SU-DHL-6 (cell line): Measurements from ENCODE around the gene CHRM1.

Experiments used
- H2AFZ ChIP-seq: fragments of 200-600 bp; sonication (generic); 2 replicates; pipeline ENCODE4 v1.6.1; 2014; ENCODE audit warnings: low read depth, mild to moderate bottlenecking, moderate library complexity, mixed read lengths, antibody characterized with exemption, low read length; ENCODE audit not compliant: severe bottlenecking
- H3F3A ChIP-seq: fragments of 200-600 bp; shearing (Covaris generic); 2 replicates; pipeline ENCODE4 v1.6.0; 2016; ENCODE audit warnings: antibody characterized with exemption, mild to moderate bottlenecking; ENCODE audit not compliant: insufficient read depth
- H3K27ac ChIP-seq: fragments of 200-600 bp; sonication (generic); 2 replicates; pipeline ENCODE4 v1.5.1; 2016; ENCODE audit warnings: low read depth, mild to moderate bottlenecking, low read length, moderate library complexity, mixed read lengths
- H3K27me3 ChIP-seq: fragments of 200-600 bp; sonication (generic), shearing (Covaris generic); 2 replicates; pipeline ENCODE4 v1.6.0; 2014; ENCODE audit warnings: mild to moderate bottlenecking, low read length
- H3K36me3 ChIP-seq: fragments of 200-600 bp; sonication (generic); 2 replicates; pipeline ENCODE4 v1.6.1; 2014; ENCODE audit warnings: mild to moderate bottlenecking, low read length, mixed read lengths
- H3K4me2 ChIP-seq: fragments of 300-600, 200-600 bp; shearing (Covaris generic), sonication (generic); 2 replicates; pipeline ENCODE4 v1.6.0; 2014; ENCODE audit warnings: low read length, low read depth, mild to moderate bottlenecking; ENCODE audit not compliant: poor library complexity, severe bottlenecking
- H3K4me3 ChIP-seq: fragments of 200-600 bp; sonication (generic); 2 replicates; pipeline ENCODE4 v1.5.1; 2014; ENCODE audit warnings: antibody characterized with exemption, low read length, mild to moderate bottlenecking, mixed read lengths; ENCODE audit not compliant: insufficient read depth, poor library complexity, severe bottlenecking
- H3K79me2 ChIP-seq: fragments of 200-600 bp; sonication (generic); 2 replicates; pipeline ENCODE4 v1.6.1; 2014; ENCODE audit warnings: mild to moderate bottlenecking, low read length, moderate library complexity; ENCODE audit not compliant: insufficient read depth
- H3K9ac ChIP-seq: fragments of 200-600 bp; sonication (generic); 2 replicates; pipeline ENCODE4 v1.7.0; 2014; ENCODE audit warnings: mild to moderate bottlenecking, low read length
- H3K9me2 ChIP-seq: fragments of 200-600 bp; sonication (generic); replicated peaks from 2 replicates; pipeline ENCODE4 v1.6.1; 2014; ENCODE audit warnings: low read length; ENCODE audit not compliant: insufficient read depth
- H3K9me3 ChIP-seq: fragments of 200-600 bp; sonication (generic); 2 replicates; pipeline ENCODE4 v1.6.1; 2014; ENCODE audit warnings: low read length, mixed read lengths; ENCODE audit not compliant: insufficient read depth
- H4K20me1 ChIP-seq: fragments of 200-600 bp; sonication (generic); 2 replicates; pipeline ENCODE4 v1.6.1; 2014; ENCODE audit warnings: low read depth, mild to moderate bottlenecking, antibody characterized with exemption, low read length, moderate library complexity, mixed read lengths
- EZH2phosphoT487 ChIP-seq: fragments of 200-600 bp; sonication (generic), shearing (Covaris generic); conservative IDR thresholded peaks from 2 replicates; pipeline ENCODE4 v1.6.1; 2018; ENCODE audit warnings: mild to moderate bottlenecking, antibody characterized with exemption, low read length, moderate library complexity, mixed read lengths
- TF ChIP-seq, protein P1 (sequence below): fragments of 200-600 bp; sonication (generic); IDR thresholded peaks from one replicate; pipeline ENCODE4 v1.5.1; 2017; ENCODE audit warnings: antibody characterized with exemption, mild to moderate bottlenecking, low read length, moderate library complexity; ENCODE audit not compliant: insufficient read depth, poor library complexity, severe bottlenecking

The CHRM1 gene

DNA sequence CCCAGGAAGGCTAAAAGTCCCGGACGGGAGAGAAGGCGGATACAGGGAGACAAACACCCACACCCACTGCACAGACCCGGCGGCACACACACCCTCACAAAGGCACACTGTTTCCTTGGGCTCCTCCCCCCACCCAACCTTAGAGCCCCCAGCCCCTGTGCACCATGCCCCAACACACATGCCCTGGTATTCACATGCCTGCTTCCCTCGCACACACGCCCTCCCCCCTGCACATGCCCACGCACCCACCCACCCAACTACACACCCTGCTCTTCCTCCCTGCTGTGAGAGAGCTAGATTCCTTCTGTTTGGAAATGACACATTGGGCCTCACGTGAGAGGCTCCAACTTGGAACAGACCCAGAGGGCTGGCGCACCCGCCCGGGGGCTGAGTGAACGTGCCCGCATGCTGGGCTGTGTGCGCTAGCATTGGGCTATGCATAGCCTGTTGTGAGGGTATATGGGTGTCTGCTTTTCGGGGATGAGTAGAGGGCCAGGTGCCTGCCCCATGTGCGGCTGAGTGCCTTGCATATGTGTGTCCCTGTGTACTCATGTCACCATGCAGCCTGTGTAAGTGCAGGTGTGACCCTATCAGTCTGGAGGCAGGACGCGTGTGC, 518 bp upstream of the CHRM1 start:
- no peaks in the 10 kb centered on the region for H3K9me3 ChIP-seq
- H3K36me3 ChIP-seq: no peaks in the 10 kb centered on the region
- no peaks in the 10 kb centered on the region for H3K79me2 ChIP-seq
- H4K20me1 ChIP-seq: no peaks in the 10 kb centered on the region
- TF ChIP-seq, protein P1, sequence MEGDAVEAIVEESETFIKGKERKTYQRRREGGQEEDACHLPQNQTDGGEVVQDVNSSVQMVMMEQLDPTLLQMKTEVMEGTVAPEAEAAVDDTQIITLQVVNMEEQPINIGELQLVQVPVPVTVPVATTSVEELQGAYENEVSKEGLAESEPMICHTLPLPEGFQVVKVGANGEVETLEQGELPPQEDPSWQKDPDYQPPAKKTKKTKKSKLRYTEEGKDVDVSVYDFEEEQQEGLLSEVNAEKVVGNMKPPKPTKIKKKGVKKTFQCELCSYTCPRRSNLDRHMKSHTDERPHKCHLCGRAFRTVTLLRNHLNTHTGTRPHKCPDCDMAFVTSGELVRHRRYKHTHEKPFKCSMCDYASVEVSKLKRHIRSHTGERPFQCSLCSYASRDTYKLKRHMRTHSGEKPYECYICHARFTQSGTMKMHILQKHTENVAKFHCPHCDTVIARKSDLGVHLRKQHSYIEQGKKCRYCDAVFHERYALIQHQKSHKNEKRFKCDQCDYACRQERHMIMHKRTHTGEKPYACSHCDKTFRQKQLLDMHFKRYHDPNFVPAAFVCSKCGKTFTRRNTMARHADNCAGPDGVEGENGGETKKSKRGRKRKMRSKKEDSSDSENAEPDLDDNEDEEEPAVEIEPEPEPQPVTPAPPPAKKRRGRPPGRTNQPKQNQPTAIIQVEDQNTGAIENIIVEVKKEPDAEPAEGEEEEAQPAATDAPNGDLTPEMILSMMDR: no peak
- TF ChIP-seq EZH2phosphoT487: no peak
- no peaks in the 10 kb centered on the region for H3K27me3 ChIP-seq
- no peak overlapping the region for H3K27ac ChIP-seq
- H3K4me3 ChIP-seq: no peak overlapping the region
- no peaks in the 10 kb centered on the region for H3K9me2 ChIP-seq
- no peak overlapping the region for H3K9ac ChIP-seq
- peaks cover 9% of the 10 kb centered on the region for H3F3A ChIP-seq
- H3K4me2 ChIP-seq: no peak overlapping the region
- H2AFZ ChIP-seq: no peak overlapping the region

- Histone ChIP-seq H2AFZ (no peak overlapping the region), H4K20me1 (no peaks in the 10 kb centered on the region), H3K9me2 (no peaks in the 10 kb centered on the region), H3K9ac (no peak overlapping the region), H3K36me3 (no peaks in the 10 kb centered on the region), H3K79me2 (no peaks in the 10 kb centered on the region), H3K9me3 (no peaks in the 10 kb centered on the region), H3K27me3 (no peaks in the 10 kb centered on the region), H3K4me2 (no peak overlapping the region), H3K4me3 (no peak overlapping the region), H3F3A (peaks cover 9% of the 10 kb centered on the region), H3K27ac (no peak overlapping the region)
- no peak for TF ChIP-seq EZH2phosphoT487
- TF ChIP-seq, protein P1: no peak
Measured at GRCh38 chr11:62919898-62920640, 1.1 kb downstream of the CHRM1 start.

DNA sequence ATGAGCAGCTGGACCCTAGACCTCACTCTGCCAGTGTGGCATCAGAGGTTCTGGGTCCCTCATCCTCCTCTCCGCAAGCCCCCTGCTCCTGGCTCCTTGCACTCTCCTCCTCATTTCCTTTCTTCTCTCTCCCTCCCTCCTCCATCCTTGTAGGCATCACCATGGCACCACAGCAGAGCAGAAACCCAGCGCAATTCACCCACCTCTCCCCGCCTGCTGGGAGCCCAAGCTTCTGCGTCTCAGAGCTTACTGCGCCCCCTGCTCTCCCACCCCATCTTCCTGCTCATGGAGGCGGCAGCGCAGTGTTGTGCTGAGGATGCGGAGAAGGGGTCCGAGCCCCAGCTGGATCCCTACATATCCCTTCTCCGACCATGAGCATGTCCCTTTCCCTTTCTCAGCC, 1.7 kb downstream of the CHRM1 start:
- TF ChIP-seq, protein P1: no peak
- TF ChIP-seq EZH2phosphoT487: no peak
- Histone ChIP-seq H3F3A (peaks cover 9% of the 10 kb centered on the region), H3K36me3 (no peaks in the 10 kb centered on the region), H3K9ac (no peak overlapping the region), H2AFZ (no peak overlapping the region), H3K4me3 (no peak overlapping the region), H3K79me2 (no peaks in the 10 kb centered on the region), H3K27ac (no peak overlapping the region), H4K20me1 (no peaks in the 10 kb centered on the region), H3K27me3 (no peaks in the 10 kb centered on the region), H3K9me3 (no peaks in the 10 kb centered on the region), H3K4me2 (no peak overlapping the region), H3K9me2 (no peaks in the 10 kb centered on the region)
